Measurements from ENCODE around the gene USH2A.

Gene USH2A, protein sequence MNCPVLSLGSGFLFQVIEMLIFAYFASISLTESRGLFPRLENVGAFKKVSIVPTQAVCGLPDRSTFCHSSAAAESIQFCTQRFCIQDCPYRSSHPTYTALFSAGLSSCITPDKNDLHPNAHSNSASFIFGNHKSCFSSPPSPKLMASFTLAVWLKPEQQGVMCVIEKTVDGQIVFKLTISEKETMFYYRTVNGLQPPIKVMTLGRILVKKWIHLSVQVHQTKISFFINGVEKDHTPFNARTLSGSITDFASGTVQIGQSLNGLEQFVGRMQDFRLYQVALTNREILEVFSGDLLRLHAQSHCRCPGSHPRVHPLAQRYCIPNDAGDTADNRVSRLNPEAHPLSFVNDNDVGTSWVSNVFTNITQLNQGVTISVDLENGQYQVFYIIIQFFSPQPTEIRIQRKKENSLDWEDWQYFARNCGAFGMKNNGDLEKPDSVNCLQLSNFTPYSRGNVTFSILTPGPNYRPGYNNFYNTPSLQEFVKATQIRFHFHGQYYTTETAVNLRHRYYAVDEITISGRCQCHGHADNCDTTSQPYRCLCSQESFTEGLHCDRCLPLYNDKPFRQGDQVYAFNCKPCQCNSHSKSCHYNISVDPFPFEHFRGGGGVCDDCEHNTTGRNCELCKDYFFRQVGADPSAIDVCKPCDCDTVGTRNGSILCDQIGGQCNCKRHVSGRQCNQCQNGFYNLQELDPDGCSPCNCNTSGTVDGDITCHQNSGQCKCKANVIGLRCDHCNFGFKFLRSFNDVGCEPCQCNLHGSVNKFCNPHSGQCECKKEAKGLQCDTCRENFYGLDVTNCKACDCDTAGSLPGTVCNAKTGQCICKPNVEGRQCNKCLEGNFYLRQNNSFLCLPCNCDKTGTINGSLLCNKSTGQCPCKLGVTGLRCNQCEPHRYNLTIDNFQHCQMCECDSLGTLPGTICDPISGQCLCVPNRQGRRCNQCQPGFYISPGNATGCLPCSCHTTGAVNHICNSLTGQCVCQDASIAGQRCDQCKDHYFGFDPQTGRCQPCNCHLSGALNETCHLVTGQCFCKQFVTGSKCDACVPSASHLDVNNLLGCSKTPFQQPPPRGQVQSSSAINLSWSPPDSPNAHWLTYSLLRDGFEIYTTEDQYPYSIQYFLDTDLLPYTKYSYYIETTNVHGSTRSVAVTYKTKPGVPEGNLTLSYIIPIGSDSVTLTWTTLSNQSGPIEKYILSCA (N-terminal part only)

DNA sequence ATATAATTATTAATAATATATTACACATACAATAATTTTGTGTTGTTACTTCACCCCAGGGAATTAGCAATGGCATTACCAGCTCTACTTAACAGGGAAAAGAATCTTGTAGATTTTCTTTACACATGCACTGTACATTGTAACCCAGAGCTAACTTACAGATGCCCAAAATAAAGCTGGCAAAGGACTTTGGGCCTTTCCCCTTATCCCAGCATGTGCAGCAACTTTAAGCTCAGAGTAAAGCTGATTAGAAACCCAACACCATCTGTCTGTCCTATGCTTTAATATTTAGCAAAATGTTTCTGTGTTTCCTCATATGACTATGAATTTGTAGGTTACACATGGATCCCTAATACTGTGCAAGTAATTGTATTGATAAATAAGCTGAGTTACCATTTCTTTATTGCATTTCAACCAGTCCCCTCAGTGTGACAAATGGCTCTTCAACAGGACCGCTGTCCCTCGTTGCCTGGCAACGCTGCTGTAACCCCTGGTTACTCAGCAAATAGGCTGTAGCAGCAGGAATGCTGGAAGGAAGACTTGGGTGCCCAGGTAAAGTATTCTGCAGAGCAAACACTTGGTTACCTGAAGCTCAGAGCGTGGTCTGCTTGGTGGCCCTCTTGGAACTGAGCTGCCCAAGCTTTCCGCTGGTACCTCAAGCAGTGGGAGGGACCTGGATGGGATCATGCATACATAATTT lies at the start of gene USH2A:
TSS of gene USH2A (minus strand) at position 628 of the 700 bp plus-strand sequence. CDS start 1,112 bp downstream, outside the sequence.
- DNase-seq = peak; percentile 69

DNA sequence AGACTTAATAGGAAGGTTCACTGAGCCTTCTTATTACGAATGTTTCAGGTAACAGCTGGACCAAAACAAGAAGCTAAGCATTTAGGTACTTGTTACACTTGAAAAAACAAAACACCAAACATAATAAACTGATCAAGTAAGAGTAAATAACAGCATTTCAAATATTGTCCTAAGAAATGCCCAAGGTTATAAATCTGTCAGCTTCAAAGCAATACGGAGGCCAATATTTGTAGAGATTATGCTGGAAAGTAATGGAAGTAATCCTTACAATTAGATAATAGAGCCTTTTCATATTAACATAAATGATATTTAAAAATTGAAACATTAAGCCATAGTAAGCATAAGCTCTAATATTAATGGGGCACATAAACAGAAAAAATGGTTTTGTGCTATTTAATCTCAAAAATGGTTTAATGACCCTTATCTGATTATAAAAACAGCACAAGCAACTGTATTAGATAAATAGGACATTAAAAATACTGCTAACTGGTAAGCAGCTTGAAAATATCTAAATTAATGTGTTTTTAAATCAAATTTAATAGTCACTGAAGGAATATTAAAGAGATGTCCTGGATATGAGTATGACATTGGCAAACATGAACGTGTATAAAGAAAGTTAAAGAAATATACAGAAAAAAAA lies 43.0 kb upstream of the USH2A start:
- DNase-seq = no peak

DNA sequence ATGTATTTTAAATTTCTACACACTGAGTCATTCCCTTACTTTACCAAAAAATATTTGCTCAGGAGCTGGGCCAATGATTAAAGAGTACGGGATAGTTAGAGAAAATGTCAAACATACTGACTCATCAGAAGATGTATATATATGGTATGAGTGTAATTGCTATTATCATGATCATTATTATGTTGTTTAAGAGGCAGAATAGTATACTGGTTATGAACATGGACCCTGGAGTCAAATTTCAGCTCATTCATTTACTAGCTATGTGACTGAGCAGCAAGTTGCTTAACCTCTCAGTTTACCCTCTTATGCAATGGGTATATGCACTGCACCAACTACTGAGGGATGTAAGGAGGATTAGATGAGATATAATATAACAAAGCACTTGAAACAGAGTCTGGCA lies 41.2 kb upstream of the USH2A start:
- no peak for DNase-seq

DNA sequence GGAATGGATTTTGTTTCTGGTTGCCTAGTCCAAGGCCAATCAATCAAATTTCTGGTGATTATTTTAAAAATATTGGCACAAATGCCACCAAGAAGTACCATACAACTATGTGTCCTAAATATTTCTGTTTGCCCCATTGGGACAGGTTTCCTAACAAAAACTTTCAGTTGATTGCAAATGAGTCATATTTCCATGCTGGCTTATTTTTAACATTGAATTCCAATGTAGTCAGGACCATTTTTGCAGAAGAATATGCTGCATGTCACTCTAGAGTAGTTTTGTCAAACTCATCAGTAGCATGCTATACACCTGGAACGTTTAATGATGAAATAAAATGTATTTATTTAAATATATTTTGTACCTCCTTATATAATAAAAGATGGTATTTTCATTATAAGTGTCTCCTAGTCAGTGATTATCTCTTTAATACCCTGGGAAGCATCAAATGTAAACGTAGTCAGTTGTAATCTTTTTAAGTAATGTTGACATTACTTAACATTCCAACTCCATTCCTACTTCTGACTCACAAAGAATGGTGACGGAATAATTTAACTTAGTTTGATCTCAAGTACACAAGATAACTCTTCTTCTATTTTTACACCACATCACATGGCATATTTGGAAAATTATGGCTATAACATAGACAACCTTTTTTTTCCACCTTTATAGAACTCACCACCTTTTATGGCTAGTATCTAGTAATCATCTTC lies 39.0 kb upstream of the USH2A start:
- DNase-seq = no peak

DNA sequence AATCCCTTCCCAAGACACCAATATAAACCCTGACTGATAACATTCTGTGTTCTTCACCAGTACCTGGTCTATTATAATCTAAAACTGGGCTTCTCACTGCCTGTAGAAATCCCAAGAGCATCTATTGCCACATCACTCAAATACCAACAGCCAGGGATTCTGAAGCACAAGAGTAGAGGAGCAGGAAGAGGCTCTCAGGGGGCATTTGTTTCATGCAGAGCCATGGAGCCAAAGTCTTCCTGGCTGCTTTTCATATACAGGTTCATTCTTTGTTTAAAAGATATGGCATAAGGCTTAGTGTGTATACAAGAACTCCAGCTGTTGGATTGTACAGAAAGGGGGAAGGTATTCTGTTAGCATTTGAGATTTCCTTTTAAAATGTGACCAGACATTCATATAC lies 38.2 kb upstream of the USH2A start:
- DNase-seq = no peak

DNA sequence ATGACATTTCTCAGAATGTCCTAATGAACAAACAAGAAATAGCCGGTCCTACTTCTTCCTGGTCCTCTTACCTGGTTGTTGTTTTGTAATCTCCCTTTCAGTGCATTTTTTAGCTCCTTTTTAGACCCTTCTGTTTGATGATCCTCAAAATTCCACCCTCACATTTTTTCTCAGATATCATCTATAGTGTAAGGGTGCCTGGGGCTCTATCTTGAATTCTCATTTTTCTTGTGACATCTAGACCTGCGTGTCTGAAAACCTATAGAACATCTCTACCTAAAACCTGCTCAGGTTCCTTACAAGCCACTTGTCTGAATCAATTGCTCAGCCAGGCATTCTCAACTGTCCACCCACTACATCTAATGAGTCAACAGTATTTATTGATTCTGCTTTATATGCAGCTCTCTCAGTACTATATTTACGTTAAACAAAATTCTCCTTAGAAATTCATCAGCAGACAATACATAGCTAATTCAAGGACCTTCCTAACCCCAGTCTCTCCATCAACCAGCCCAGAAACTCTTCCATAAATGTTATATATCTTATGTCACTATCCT lies 36.5 kb upstream of the USH2A start:
- no peak for DNase-seq

DNA sequence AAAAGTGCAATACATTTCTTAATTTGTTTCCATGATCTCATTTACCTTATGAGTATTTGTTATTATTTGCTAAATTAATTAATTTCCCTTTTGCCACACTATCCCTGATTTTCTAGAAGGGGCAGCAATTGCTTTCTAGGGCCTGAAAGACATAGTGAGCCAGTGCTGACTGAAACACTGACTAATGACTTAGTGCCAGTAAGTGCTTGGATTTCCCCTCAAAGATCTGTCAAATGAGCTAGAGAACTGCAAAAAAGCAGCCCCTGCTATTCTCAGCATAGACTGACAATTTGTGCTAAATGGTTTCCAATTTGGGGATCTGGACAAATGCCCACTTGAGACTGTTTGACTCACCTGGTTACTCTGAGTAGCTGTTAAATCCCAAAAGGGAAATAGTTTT lies 35.6 kb upstream of the USH2A start:
- no peak for DNase-seq

DNA sequence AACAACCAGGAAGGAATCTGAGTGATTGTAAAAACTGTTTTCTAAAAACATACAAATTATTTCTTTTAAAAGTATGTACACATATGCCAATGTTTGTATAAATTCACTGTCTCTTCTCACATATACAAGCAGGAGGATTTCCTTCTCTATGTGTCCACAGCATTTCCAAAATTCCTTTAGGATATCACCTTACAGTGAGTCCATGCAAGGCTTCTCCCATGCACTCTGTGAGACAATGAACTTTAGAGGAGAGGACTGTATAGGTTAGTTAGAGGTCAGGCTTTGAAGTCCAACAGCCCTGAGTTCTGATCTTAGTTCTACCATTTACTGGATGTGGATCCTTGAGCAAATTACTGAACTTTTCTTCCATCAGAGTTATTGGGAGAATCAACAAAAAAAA lies 34.1 kb upstream of the USH2A start:
- DNase-seq = no peak

DNA sequence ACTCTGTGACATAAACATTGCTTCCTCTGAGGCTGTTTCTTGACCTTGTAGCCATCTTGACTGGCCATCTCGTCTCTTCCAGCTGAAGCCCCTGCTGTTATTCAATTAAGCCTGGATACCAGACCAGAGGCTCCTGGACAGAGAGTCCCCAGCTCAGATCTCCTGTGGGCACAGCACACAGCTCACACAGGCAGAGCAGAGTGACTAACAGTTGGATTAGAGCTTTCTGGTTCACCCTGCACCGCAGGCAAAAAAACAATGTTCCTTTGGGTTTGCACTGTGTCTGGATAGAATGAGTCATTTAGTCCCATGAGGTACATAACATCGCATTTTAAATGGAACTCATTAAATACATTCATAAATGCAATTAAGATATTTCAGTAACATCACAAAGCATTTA lies 33.4 kb upstream of the USH2A start:
- no peak for DNase-seq

DNA sequence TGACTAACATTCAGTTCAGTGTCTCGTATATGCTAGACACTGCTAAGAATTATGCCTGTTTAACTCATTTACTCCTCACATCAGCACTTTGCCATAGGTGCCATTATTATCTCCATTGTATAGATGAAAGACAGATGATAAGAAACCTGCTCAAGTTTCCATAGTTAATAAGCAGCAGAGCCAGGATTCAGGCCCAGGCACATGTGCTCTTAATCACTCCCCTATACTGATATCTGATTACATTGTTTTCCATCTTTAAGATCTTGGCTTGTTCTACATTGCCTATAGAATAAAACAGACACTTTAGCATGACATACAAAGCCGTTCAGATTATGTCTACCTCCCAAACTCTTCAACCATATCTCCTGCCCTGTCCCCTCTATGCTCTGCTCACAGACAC lies 30.5 kb upstream of the USH2A start:
- no peak for DNase-seq

DNA sequence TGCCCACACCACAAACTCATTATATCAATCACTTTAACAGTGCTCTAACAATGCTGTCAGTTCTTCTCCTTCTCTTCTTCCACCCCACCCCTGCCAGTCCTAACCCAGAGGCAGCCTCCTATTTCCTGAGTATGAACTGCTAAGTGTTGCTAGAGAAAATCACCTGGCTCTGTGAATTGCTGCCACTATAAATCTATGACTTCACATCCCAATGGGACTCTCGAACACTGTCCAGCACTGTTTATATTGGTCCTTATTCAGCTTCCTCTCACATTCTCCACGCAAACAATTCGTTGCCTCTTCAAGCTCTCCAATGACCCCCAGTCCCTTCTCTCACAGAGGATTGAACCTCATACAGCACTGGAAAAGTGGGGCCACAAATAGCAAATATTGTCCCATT lies 27.0 kb upstream of the USH2A start:
- DNase-seq = peak; percentile 47

DNA sequence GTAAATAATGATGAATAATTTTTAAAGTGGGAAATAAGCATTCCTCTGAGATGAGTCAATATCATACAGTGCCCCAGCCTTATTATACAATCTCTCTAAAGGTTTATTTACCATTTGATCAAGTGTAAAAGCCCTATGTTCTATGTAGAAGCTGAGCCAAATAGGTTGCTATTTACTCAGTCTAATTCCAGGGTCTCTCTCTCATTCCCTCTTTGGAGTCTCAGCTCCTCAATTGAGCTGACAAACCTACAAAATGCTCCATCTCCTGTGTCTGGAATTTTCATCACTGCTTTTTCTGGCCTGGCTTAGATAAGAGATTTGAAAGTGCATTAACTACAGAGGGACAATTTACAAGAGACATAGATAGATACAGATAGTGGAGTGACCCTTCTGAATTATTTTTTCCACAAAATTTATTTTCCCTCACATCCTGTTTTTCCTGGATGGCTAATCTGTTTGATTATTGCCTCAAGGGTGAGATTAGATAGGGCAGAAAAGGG lies 24.8 kb upstream of the USH2A start:
- peak; percentile 92 for DNase-seq

DNA sequence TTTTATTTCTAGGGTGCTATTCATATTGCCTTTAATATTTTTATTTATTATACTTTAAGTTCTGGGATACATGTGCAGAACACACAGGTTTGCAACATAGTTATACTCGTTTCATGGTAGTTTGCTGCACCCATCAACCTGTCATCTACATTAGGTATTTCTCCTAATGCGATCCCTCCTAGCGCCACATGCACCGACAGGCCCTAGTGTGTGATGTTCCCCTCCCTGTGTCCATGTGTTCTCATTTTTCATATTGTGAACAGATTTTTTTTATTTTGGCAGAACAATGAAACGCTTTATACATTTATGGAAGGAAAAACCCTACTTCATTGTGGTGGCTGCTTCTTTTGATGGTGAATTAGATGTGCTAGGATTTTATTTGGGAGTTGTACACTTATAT lies 14.4 kb upstream of the USH2A start:
- DNase-seq = no peak

DNA sequence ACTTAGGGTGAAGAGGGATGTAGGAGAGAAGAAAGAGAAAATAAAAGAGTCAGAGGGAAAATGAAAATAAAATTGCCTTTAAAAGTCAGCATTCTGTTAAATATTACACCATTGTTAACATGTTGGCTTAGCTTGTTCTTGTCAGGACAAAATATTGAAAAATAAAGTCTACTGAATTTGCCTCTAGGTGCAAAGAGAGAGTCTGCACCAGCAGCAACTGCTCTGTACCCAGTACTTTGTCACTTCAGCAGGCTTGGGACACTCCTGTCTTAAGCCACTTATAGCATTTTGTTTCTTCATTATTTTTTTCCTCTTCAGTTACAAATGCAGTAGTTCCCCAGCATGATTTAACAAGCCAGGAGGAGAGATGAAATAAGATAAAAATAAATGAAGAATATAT lies 11.0 kb upstream of the USH2A start:
- no peak for DNase-seq

DNA sequence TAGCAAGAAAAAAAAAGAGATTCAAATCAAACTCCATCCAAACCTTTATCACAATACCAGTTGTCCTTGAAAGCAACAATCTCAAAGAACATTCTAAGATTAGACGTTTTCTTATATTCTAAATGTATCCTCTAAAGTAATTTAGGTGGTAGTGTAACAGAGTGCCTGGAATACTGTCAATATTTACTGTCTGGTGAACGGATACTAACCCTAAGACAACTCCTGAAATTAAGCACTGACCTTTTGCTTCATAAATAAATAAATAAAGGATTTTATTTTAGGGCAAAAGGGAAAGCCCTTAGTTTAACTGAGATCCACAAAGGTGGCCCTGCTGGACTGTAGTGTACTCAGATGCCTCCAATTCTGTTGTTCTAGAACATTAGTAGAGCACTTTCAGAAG lies 9.9 kb upstream of the USH2A start:
- no peak for DNase-seq

DNA sequence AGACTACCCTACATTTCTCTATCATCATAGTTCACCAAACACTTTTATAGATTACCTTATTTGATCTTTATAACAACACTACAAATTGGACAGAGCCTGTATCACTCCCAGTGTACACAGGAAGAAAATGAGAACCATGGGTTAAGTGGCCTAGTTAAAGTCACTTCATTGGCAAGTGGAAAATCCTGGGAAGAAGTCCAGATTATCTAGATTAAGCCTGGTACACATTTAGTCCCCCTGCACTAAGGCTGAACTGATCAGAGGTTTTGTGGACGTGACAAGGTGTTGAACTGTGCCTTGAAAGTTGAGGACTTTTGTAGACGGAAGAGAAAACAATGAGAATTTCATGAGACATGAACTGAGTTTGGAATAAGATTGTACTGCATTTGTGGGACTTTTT lies 7.5 kb upstream of the USH2A start:
- peak; percentile 62 for DNase-seq

DNA sequence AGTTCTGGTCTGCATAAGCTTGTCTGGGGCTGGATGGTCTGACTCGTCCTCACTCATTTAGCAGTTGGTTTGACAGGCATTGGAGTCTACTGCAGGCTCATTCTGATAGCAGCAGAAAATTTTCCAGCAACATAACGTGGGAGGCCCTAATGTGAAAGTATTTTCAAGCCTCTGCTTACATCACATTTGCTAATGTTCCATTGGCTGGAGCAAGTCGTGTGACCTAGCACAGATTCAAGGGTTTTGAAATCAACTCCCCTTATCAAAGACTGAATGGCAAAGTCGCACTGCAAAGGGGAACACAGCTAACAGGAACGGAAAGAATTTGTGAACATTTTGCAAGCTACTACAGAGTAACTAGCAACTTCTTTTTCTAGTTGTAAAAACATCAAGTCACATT lies 2.3 kb upstream of the USH2A start:
- DNase-seq = no peak

DNA sequence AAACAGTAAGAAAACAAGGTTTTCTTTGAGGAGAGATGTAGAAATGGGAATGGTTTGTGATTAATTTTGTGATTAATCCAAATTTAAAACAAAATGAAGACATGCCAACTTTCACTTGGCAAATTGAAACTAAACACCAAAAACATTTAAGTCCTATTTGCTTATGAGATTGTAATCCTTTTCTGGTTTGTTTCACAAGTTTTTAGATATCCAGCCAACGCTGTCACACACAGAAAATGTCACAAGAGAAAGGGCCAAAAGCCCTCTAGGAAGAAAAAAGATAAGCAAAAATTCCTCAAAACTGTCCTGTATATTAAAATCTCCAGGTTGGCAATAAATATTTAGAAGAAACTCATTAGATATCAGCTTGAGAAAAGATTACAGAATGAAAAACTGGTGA lies 2.5 kb downstream of the USH2A start:
- no peak for DNase-seq

DNA sequence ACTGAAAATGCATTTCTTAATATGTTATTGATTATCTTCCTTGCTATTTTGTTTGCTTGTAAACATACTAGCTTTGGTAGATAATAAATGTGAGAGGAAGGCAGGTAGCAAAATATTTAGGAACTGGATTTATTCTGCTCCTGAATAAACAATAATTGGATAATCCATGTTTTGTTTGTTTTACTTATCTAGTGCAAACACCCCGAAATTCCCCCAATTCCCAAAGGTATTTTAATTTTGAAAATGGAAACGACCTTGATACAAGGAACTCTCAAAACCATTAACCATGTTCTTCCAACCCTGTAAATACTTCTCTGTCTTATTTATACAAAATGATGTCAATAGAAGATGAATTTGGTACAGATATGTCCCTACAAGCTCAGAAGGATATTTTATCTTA lies 3.0 kb downstream of the USH2A start:
- no peak for DNase-seq

DNA sequence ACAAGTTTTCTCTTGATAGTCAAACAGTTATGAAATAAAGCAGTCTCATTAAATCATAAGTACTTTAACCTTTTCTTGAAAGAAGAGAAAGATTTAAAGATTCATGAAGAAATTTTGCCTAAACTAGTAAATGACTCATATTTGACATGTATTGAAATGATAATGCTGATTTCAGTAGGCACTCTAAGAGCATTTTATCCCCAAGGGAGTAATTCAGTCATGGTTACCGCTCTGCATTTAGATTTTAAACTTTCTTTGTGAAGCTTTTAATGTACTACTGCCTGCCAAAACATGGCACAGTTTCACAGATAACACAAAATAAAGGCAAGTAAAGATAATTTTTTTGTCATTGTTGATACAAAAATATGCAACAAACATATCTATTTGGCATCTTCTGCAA lies 6.8 kb downstream of the USH2A start:
- DNase-seq = no peak

DNA sequence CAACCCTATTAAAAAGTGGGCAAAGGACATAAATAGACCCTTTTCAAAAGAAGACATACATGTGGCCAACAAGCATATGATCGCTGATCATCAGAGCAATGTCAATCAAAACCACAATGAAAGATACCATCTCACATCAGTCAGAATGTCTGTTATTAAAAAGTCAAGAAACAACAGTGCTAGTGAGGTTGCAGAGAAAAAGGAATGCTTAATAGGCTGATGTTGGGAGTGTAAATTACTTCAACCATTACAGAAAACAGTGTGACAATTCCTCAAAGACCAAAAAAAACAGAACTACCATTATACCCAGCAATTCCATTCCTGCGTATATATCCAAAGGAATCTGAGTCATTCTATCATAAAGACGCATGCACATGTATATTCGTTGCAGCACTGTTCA lies 13.2 kb downstream of the USH2A start:
- DNase-seq = no peak

Measured in NCI-H1092 treated with DMSO at 0.1 percent for 48 hours (cell line).